IMR-90 (cell line): ENCODE results near the gene COL25A1. TPM values are rescaled to one million over a fixed set of nuclear protein-coding genes. Genes with fewer than 3 reads are reported as not detected.

ENCODE experiments used
- ATAC-seq: fragments of 200-7000 bp; cut with Tn5 transposase; 2 replicates; pipeline ENCODE4 v1.9.1; 2020; ENCODE audit warnings: low read depth, mild to moderate bottlenecking, moderate library complexity
- BruUV-seq: library from RNA; stranded (reverse); fragments of 400-500 nt; replicated peaks from 2 replicates; lab custom pipeline; 2021; lab: Mats Ljungman, UMichigan
- CTCF ChIA-PET: fragments of 300-600 bp; formaldehyde crosslinking; extraction: SDS; loops from one replicate; lab custom pipeline; 2021; ENCODE audit warnings: antibody characterized with exemption; lab: Yijun Ruan, JAX
- POLR2A ChIA-PET: fragments of 300-600 bp; sonication (Branson Sonifier 250); formaldehyde crosslinking; loops from one replicate; lab custom pipeline; 2022; ENCODE audit warnings: antibody characterized with exemption; ENCODE audit not compliant: unreplicated experiment; lab: Charles Lee
- DNase-seq: peaks from one replicate; pipeline ENCODE4 v3.0.0; 2013
- H2AFZ ChIP-seq: replicated peaks from 2 replicates; pipeline ENCODE3; 2013; ENCODE audit warnings: low read length, mild to moderate bottlenecking; ENCODE audit not compliant: poor library complexity
- H2AK5ac ChIP-seq: 2 replicates; pipeline ENCODE4 v1.6.1; 2013; ENCODE audit warnings: low read depth, low read length, inconsistent platforms
- H2AK9ac ChIP-seq: replicated peaks from 2 replicates; pipeline ENCODE3; 2013; ENCODE audit warnings: mild to moderate bottlenecking, low read depth, low read length, moderate library complexity; ENCODE audit not compliant: poor library complexity
- H2BK120ac ChIP-seq: 2 replicates; pipeline ENCODE4 v1.6.1; 2013; ENCODE audit warnings: low read depth, low read length, inconsistent platforms
- H2BK15ac ChIP-seq: 3 replicates; pipeline ENCODE4 v1.6.1; 2013; ENCODE audit warnings: low read depth, low read length, inconsistent platforms
- H2BK20ac ChIP-seq: 2 replicates; pipeline ENCODE4 v1.6.1; 2013; ENCODE audit warnings: low read depth, mild to moderate bottlenecking, inconsistent platforms, low read length, moderate library complexity
- H2BK5ac ChIP-seq: 2 replicates; pipeline ENCODE4 v1.6.1; 2013; ENCODE audit warnings: mild to moderate bottlenecking, low read depth, low read length, inconsistent platforms; ENCODE audit not compliant: poor library complexity, severe bottlenecking
- H3K14ac ChIP-seq: replicated peaks from 2 replicates; pipeline ENCODE4 v1.6.1; 2013; ENCODE audit warnings: low read depth, low read length, inconsistent platforms
- H3K18ac ChIP-seq: 2 replicates; pipeline ENCODE4 v1.6.1; 2013; ENCODE audit warnings: low read depth, low read length, control low read depth
- H3K23ac ChIP-seq: 2 replicates; pipeline ENCODE4 v1.6.1; 2013; ENCODE audit warnings: low read depth, low read length, inconsistent platforms
- H3K27ac ChIP-seq: 2 replicates; pipeline ENCODE4 v1.5.1; 2013; ENCODE audit warnings: mild to moderate bottlenecking, control low read depth, low read length; ENCODE audit not compliant: insufficient read depth
- H3K27me3 ChIP-seq: 2 replicates; pipeline ENCODE4 v1.6.1; 2013; ENCODE audit warnings: low read length; ENCODE audit not compliant: control insufficient read depth, insufficient read depth
- H3K36me3 ChIP-seq: 2 replicates; pipeline ENCODE4 v1.6.1; 2013; ENCODE audit warnings: low read length, mixed read lengths; ENCODE audit not compliant: control insufficient read depth, insufficient read depth
- H3K4ac ChIP-seq: 2 replicates; pipeline ENCODE4 v1.6.1; 2013; ENCODE audit warnings: low read depth, low read length, inconsistent platforms
- H3K4me1 ChIP-seq: 2 replicates; pipeline ENCODE4 v1.6.1; 2013; ENCODE audit warnings: low read length, mixed read lengths; ENCODE audit not compliant: control insufficient read depth, insufficient read depth
- H3K4me2 ChIP-seq: 2 replicates; pipeline ENCODE4 v1.6.1; 2013; ENCODE audit warnings: low read depth, mild to moderate bottlenecking, control low read depth, low read length, moderate library complexity
- H3K4me3 ChIP-seq: 2 replicates; pipeline ENCODE4 v1.5.1; 2013; ENCODE audit warnings: low read depth, mild to moderate bottlenecking, control low read depth, low read length, moderate library complexity; ENCODE audit not compliant: insufficient read depth
- H3K56ac ChIP-seq: 2 replicates; pipeline ENCODE4 v1.6.1; 2013; ENCODE audit warnings: low read length, inconsistent platforms; ENCODE audit not compliant: insufficient read depth; ENCODE audit errors: extremely low read depth
- H3K79me1 ChIP-seq, 2 experiments: 2 replicates each; pipeline ENCODE4 v1.6.1; 2013; ENCODE audit warnings: low read length in 2 of 2, inconsistent platforms in 1 of 2, low read depth in 1 of 2
- H3K9ac ChIP-seq: 2 replicates; pipeline ENCODE4 v1.6.1; 2013; ENCODE audit warnings: low read depth, low read length, control low read depth
- H3K9me1 ChIP-seq: 2 replicates; pipeline ENCODE4 v1.6.1; 2013; ENCODE audit warnings: low read length, inconsistent platforms; ENCODE audit not compliant: insufficient read depth
- H3K9me3 ChIP-seq: 2 replicates; pipeline ENCODE4 v1.6.1; 2013; ENCODE audit warnings: low read length; ENCODE audit not compliant: control insufficient read depth, insufficient read depth
- H4K20me1 ChIP-seq: 2 replicates; pipeline ENCODE4 v1.6.1; 2013; ENCODE audit warnings: low read length, inconsistent platforms; ENCODE audit not compliant: insufficient read depth
- H4K5ac ChIP-seq: 2 replicates; pipeline ENCODE4 v1.6.1; 2013; ENCODE audit warnings: mild to moderate bottlenecking, low read depth, low read length, control low read depth
- H4K8ac ChIP-seq, 2 experiments: 2 replicates each; pipeline ENCODE4 v1.6.1; 2013; ENCODE audit warnings: low read depth in 2 of 2, low read length in 2 of 2, control low read depth in 1 of 2, inconsistent platforms in 1 of 2
- H4K91ac ChIP-seq: 2 replicates; pipeline ENCODE4 v1.6.1; 2013; ENCODE audit warnings: low read depth, low read length, inconsistent platforms; ENCODE audit not compliant: insufficient read depth
- BHLHE40 ChIP-seq: fragments of 150-350 bp; IDR thresholded peaks from 2 replicates; pipeline ENCODE4 v1.6.1; 2016; ENCODE audit warnings: mild to moderate bottlenecking, low read depth, low read length
- CHD1 ChIP-seq: IDR thresholded peaks from 2 replicates; pipeline ENCODE4 v1.6.1; 2012; ENCODE audit warnings: low read depth, low read length, improper control_type of control experiment
- MAZ ChIP-seq: IDR thresholded peaks from 2 replicates; pipeline ENCODE4 v1.6.1; 2012; ENCODE audit warnings: low read depth, mild to moderate bottlenecking, low read length, improper control_type of control experiment, moderate library complexity, borderline replicate concordance
- RAD21 ChIP-seq: IDR thresholded peaks from 2 replicates; pipeline ENCODE4 v1.6.1; 2012; ENCODE audit warnings: low read length, improper control_type of control experiment
- RCOR1 ChIP-seq: IDR thresholded peaks from 2 replicates; pipeline ENCODE4 v1.6.1; 2012; ENCODE audit warnings: mild to moderate bottlenecking, low read length, improper control_type of control experiment; ENCODE audit not compliant: insufficient replicate concordance
- RFX5 ChIP-seq: IDR thresholded peaks from 2 replicates; pipeline ENCODE4 v1.8.0; 2012; ENCODE audit warnings: low read depth, mild to moderate bottlenecking, low read length, moderate library complexity
- WGBS, 2 experiments: methylation state at CpG; one replicate each; pipeline versions ENCODE4 v1.1.5 to v1.1.7; 2013; ENCODE audit warnings: missing lambda C conversion rate in 2 of 2; ENCODE audit not compliant: insufficient read length in 1 of 2; ENCODE audit errors: extremely low coverage in 2 of 2; 5-methylcytosine and 5-hydroxymethylcytosine counted together
- dilution Hi-C: fragments of 300-500 bp; cut with HindIII; formaldehyde crosslinking; loops from one replicate; pipeline ENCODE4 v1.14.3; 2018; ENCODE audit warnings: low sequenced_read_pairs; ENCODE audit not compliant: unreplicated experiment
- in situ Hi-C: fragments of 300-500 bp; cut with MboI; formaldehyde crosslinking; loops from 3 replicates; pipeline ENCODE4 v1.14.3; 2019; ENCODE audit warnings: low sequenced_read_pairs, inconsistent platforms, mixed read lengths
- intact Hi-C: fragments of 100-400 bp; cut with micrococcal nuclease; formaldehyde crosslinking; loops from 2 replicates; pipeline ENCODE4 v1.10.0; 2022
- polyA plus RNA-seq, 3 experiments: library from polyadenylated mRNA; depleted of rRNA; stranded (reverse); fragments of >200 nt; gene quantifications; 2 replicates each; pipeline ENCODE4 v1.2.3, GENCODE V29; 2012; ENCODE audit warnings: low replicate concordance in 1 of 3
- total RNA-seq: library from RNA; depleted of rRNA; stranded (reverse); fragments of >200 nt; gene quantifications from 2 replicates; pipeline ENCODE4 v1.2.3, GENCODE V29; 2012
- TF ChIP-seq, protein P1 (sequence below): fragments of 150-350 bp; IDR thresholded peaks from 2 replicates; pipeline ENCODE4 v1.6.1; 2016; ENCODE audit warnings: low read depth, mild to moderate bottlenecking, low read length, moderate library complexity, borderline replicate concordance

Gene COL25A1
- total and polyA plus RNA-seq, 2 of the 4 experiments (the other 2 are of a cell fraction): under 0.01 to 0.05 TPM

- no TSS peak for BruUV-seq
- H2AFZ ChIP-seq: no peak overlapping the region
These were observed 71.1 kb downstream of the COL25A1 start for GRCh38 chr4:109231331-109231730.

More at GRCh38 chr4:109231331-109231730, 71.1 kb downstream of the COL25A1 start:
- H4K5ac ChIP-seq: no peak overlapping the region
- H2BK15ac ChIP-seq: no peak overlapping the region
- TF ChIP-seq, protein P1, sequence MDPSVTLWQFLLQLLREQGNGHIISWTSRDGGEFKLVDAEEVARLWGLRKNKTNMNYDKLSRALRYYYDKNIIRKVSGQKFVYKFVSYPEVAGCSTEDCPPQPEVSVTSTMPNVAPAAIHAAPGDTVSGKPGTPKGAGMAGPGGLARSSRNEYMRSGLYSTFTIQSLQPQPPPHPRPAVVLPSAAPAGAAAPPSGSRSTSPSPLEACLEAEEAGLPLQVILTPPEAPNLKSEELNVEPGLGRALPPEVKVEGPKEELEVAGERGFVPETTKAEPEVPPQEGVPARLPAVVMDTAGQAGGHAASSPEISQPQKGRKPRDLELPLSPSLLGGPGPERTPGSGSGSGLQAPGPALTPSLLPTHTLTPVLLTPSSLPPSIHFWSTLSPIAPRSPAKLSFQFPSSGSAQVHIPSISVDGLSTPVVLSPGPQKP: no peak
- TF ChIP-seq CHD1 (no peak), RCOR1 (no peak), RFX5 (no peak), MAZ (no peak), BHLHE40 (no peak), RAD21 (no peak)
- no peak overlapping the region for H3K9ac ChIP-seq
- H3K79me1 ChIP-seq: no peaks in the 10 kb centered on the region
- dilution Hi-C loops: no loop called here
- no peaks in the 10 kb centered on the region for H4K20me1 ChIP-seq
- no peaks in the 10 kb centered on the region for H3K27me3 ChIP-seq
- in situ Hi-C loops: no loop called here
- no peaks in the 10 kb centered on the region for H3K9me3 ChIP-seq
- H3K4me1 ChIP-seq: no peaks in the 10 kb centered on the region
- H3K23ac ChIP-seq: no peak overlapping the region
- H3K18ac ChIP-seq: no peak overlapping the region
- no peak overlapping the region for H3K56ac ChIP-seq
- H3K4me3 ChIP-seq: no peak overlapping the region
- ChIA-PET POLR2A (no interaction called here), CTCF (no interaction called here)
- no CpG with 5 or more reads among the region's 1 CpG for WGBS, 2 experiments
- no peak overlapping the region for H4K91ac ChIP-seq
- H3K4me2 ChIP-seq: no peak overlapping the region
- intact Hi-C loops: no loop called here
- no peak overlapping the region for H3K14ac ChIP-seq
- H4K8ac ChIP-seq: no peak overlapping the region
- no peak for ATAC-seq
- DNase-seq: no peak
- no peak overlapping the region for H2BK20ac ChIP-seq
- no peaks in the 10 kb centered on the region for H3K36me3 ChIP-seq
- H2BK120ac ChIP-seq: no peak overlapping the region
- H3K9me1 ChIP-seq: no peaks in the 10 kb centered on the region
- no peak overlapping the region for H2AK9ac ChIP-seq
- no peak overlapping the region for H2AK5ac ChIP-seq
- no peak overlapping the region for H3K4ac ChIP-seq
- H3K27ac ChIP-seq: no peak overlapping the region
- H2BK5ac ChIP-seq: no peak overlapping the region
